ENCODE measurements around the gene PARPBP. TPM values are rescaled to one million over a fixed set of nuclear protein-coding genes. Genes with fewer than 3 reads are reported as not detected.

PARPBP gene
- total RNA-seq, 2 experiments from 2014 or later: 32.9 to 48.3 TPM

DNA sequence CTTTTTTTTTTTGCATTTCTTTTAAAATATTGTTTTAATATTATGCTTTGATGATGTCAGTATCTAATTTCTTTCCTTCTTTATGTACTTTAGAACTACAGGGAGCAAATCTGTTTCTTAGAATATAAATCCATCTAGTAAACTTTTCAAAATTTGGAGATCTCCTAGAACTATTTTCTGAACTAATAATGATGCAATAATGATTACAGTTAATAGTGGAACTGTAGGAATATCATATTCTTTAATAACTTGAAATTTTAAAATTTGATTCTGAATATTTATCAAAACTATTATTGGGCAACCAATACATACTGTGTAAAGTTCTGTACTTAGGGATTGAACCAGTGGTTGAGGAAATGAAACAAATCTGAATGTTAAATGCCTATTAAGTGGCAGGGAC lies 100.8 kb downstream of the PARPBP start:
- no peak overlapping the region for H3K4me3 ChIP-seq (ENCODE audit: low read depth, low read length, poor library complexity, severe bottlenecking)
- CTCF ChIA-PET (ENCODE audit: unreplicated experiment): no interaction called here
- POLR2A ChIA-PET: no interaction called here
- no peaks in the 10 kb centered on the region for H4K20me1 ChIP-seq (ENCODE audit: insufficient read depth, low read length)
- H3K9me2 ChIP-seq (ENCODE audit: insufficient read depth, low read length): no peaks in the 10 kb centered on the region; the same call in 1 of the 2 replicates
- H3K27ac ChIP-seq (ENCODE audit: low read depth, low read length, poor library complexity, severe bottlenecking): no peak overlapping the region
- DNase-seq (ENCODE audit: low spot score): no peak
- intact Hi-C loops (cut with micrococcal nuclease; ENCODE audit: unreplicated experiment): no loop called here
- no peak for TF ChIP-seq EZH2phosphoT487 (IDR thresholded peaks at IDR 0.05; ENCODE audit: borderline replicate concordance, low read depth, low read length)
- TF ChIP-seq, protein P1, sequence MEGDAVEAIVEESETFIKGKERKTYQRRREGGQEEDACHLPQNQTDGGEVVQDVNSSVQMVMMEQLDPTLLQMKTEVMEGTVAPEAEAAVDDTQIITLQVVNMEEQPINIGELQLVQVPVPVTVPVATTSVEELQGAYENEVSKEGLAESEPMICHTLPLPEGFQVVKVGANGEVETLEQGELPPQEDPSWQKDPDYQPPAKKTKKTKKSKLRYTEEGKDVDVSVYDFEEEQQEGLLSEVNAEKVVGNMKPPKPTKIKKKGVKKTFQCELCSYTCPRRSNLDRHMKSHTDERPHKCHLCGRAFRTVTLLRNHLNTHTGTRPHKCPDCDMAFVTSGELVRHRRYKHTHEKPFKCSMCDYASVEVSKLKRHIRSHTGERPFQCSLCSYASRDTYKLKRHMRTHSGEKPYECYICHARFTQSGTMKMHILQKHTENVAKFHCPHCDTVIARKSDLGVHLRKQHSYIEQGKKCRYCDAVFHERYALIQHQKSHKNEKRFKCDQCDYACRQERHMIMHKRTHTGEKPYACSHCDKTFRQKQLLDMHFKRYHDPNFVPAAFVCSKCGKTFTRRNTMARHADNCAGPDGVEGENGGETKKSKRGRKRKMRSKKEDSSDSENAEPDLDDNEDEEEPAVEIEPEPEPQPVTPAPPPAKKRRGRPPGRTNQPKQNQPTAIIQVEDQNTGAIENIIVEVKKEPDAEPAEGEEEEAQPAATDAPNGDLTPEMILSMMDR (conservative IDR thresholded peaks at IDR 0.05; ENCODE audit: low read length): no peak
- no peak overlapping the region for H2AFZ ChIP-seq (ENCODE audit: low read length)
- H3K36me3 ChIP-seq (ENCODE audit: insufficient read depth, low read length): no peaks in the 10 kb centered on the region
- no peaks in the 10 kb centered on the region for H3K79me2 ChIP-seq (ENCODE audit: insufficient read depth, low read depth, low read length)
- H3K4me2 ChIP-seq (ENCODE audit: low read length): no peak overlapping the region
- no TSS peak for BruUV-seq (replicated peaks)
- H3K4me1 ChIP-seq (ENCODE audit: insufficient read depth, low read length, poor library complexity, severe bottlenecking): no peaks in the 10 kb centered on the region
- H3K9me3 ChIP-seq (ENCODE audit: low read length): no peaks in the 10 kb centered on the region

DNA sequence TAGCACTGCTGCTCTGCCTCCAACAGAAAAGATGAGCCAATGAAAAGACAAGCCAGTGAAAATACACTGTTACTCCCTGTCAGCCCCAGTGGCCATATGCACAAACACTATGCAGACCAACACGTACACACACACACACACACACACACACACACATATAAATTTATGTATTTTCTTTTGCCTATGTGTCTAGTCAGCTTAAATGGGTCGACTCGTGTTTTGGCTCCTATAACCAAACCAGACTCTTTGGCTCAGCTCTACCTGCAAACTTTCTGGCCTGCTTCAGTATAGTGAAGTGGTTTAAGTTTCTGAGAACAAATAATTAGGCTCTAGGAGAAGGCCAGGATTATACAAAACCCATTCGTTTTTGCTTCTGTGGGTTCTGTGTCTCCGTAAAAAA lies 108.0 kb downstream of the PARPBP start:
- Histone ChIP-seq H3K36me3 (ENCODE audit: insufficient read depth, low read length) (no peaks in the 10 kb centered on the region), H4K20me1 (ENCODE audit: insufficient read depth, low read length) (no peaks in the 10 kb centered on the region), H3K4me3 (ENCODE audit: low read depth, low read length, poor library complexity, severe bottlenecking) (no peak overlapping the region), H3K79me2 (ENCODE audit: insufficient read depth, low read depth, low read length) (no peaks in the 10 kb centered on the region), H3K27ac (ENCODE audit: low read depth, low read length, poor library complexity, severe bottlenecking) (no peak overlapping the region), H3K9me2 (ENCODE audit: insufficient read depth, low read length) (no peaks in the 10 kb centered on the region), H3K4me1 (ENCODE audit: insufficient read depth, low read length, poor library complexity, severe bottlenecking) (no peaks in the 10 kb centered on the region), H2AFZ (ENCODE audit: low read length) (no peak overlapping the region), H3K4me2 (ENCODE audit: low read length) (no peak overlapping the region), H3K9me3 (ENCODE audit: low read length) (no peaks in the 10 kb centered on the region)
- no peak for TF ChIP-seq EZH2phosphoT487 (IDR thresholded peaks at IDR 0.05; ENCODE audit: borderline replicate concordance, low read depth, low read length)
- TF ChIP-seq, protein P1 (conservative IDR thresholded peaks at IDR 0.05; ENCODE audit: low read length): no peak
- no peak for DNase-seq (ENCODE audit: low spot score)
- ChIA-PET POLR2A (no interaction called here), CTCF (ENCODE audit: unreplicated experiment) (no interaction called here)
- intact Hi-C loops (cut with micrococcal nuclease; ENCODE audit: unreplicated experiment): no loop called here
- BruUV-seq (replicated peaks): no TSS peak

DNA sequence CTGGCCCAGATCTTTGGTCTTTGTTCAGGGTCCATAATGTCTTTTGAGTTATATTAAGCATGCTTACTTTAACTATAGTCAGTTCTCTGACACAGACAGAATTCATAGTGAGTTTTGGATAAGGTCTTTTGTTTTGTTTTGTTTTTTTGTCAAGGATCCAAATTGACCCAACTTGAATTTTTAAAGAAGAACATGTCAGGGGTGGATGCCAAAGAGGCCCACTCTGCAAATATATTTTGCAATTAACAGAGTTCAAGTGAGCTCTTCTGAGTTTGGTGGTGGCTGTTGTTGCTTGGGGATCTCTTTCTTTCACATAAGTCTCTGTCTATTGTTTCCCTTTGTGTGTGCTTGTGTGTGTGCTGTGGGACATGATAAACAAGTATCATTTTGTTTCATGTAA lies 112.1 kb downstream of the PARPBP start:
- Histone ChIP-seq H2AFZ (ENCODE audit: low read length) (no peak overlapping the region), H4K20me1 (ENCODE audit: insufficient read depth, low read length) (no peaks in the 10 kb centered on the region), H3K9me3 (ENCODE audit: low read length) (no peaks in the 10 kb centered on the region), H3K79me2 (ENCODE audit: insufficient read depth, low read depth, low read length) (no peaks in the 10 kb centered on the region), H3K9me2 (ENCODE audit: insufficient read depth, low read length) (no peaks in the 10 kb centered on the region), H3K36me3 (ENCODE audit: insufficient read depth, low read length) (no peaks in the 10 kb centered on the region), H3K4me1 (ENCODE audit: insufficient read depth, low read length, poor library complexity, severe bottlenecking) (no peaks in the 10 kb centered on the region), H3K4me2 (ENCODE audit: low read length) (no peak overlapping the region), H3K4me3 (ENCODE audit: low read depth, low read length, poor library complexity, severe bottlenecking) (no peak overlapping the region), H3K27ac (ENCODE audit: low read depth, low read length, poor library complexity, severe bottlenecking) (no peak overlapping the region)
- CTCF ChIA-PET (ENCODE audit: unreplicated experiment): no interaction called here
- no TSS peak for BruUV-seq (replicated peaks)
- intact Hi-C loops (cut with micrococcal nuclease; ENCODE audit: unreplicated experiment): no loop called here
- TF ChIP-seq, protein P1 (conservative IDR thresholded peaks at IDR 0.05; ENCODE audit: low read length): no peak
- DNase-seq (ENCODE audit: low spot score): no peak
- POLR2A ChIA-PET: no interaction called here
